IMR-90 (cell line): ENCODE results near the gene MED12L. TPM values are rescaled to one million over a fixed set of nuclear protein-coding genes. Genes with fewer than 3 reads are reported as not detected.
A peak's percentile ranks its signal among the peaks of the same experiment; 100 is the strongest.

Experiments used
- ATAC-seq: fragments of 200-7000 bp; cut with Tn5 transposase; 2 replicates; pipeline ENCODE4 v1.9.1; 2020; ENCODE audit warnings: low read depth, mild to moderate bottlenecking, moderate library complexity
- BruUV-seq: library from RNA; stranded (reverse); fragments of 400-500 nt; replicated peaks from 2 replicates; lab custom pipeline; 2021; lab: Mats Ljungman, UMichigan
- CTCF ChIA-PET: fragments of 300-600 bp; formaldehyde crosslinking; extraction: SDS; loops from one replicate; lab custom pipeline; 2021; ENCODE audit warnings: antibody characterized with exemption; lab: Yijun Ruan, JAX
- POLR2A ChIA-PET: fragments of 300-600 bp; sonication (Branson Sonifier 250); formaldehyde crosslinking; loops from one replicate; lab custom pipeline; 2022; ENCODE audit warnings: antibody characterized with exemption; ENCODE audit not compliant: unreplicated experiment; lab: Charles Lee
- DNase-seq: peaks from one replicate; pipeline ENCODE4 v3.0.0; 2013
- H2AFZ ChIP-seq: replicated peaks from 2 replicates; pipeline ENCODE3; 2013; ENCODE audit warnings: low read length, mild to moderate bottlenecking; ENCODE audit not compliant: poor library complexity
- H2AK5ac ChIP-seq: 2 replicates; pipeline ENCODE4 v1.6.1; 2013; ENCODE audit warnings: low read depth, low read length, inconsistent platforms
- H2AK9ac ChIP-seq: replicated peaks from 2 replicates; pipeline ENCODE3; 2013; ENCODE audit warnings: mild to moderate bottlenecking, low read depth, low read length, moderate library complexity; ENCODE audit not compliant: poor library complexity
- H2BK120ac ChIP-seq: 2 replicates; pipeline ENCODE4 v1.6.1; 2013; ENCODE audit warnings: low read depth, low read length, inconsistent platforms
- H2BK15ac ChIP-seq: 3 replicates; pipeline ENCODE4 v1.6.1; 2013; ENCODE audit warnings: low read depth, low read length, inconsistent platforms
- H2BK20ac ChIP-seq: 2 replicates; pipeline ENCODE4 v1.6.1; 2013; ENCODE audit warnings: low read depth, mild to moderate bottlenecking, inconsistent platforms, low read length, moderate library complexity
- H2BK5ac ChIP-seq: 2 replicates; pipeline ENCODE4 v1.6.1; 2013; ENCODE audit warnings: mild to moderate bottlenecking, low read depth, low read length, inconsistent platforms; ENCODE audit not compliant: poor library complexity, severe bottlenecking
- H3K14ac ChIP-seq: replicated peaks from 2 replicates; pipeline ENCODE4 v1.6.1; 2013; ENCODE audit warnings: low read depth, low read length, inconsistent platforms
- H3K18ac ChIP-seq: 2 replicates; pipeline ENCODE4 v1.6.1; 2013; ENCODE audit warnings: low read depth, low read length, control low read depth
- H3K23ac ChIP-seq: 2 replicates; pipeline ENCODE4 v1.6.1; 2013; ENCODE audit warnings: low read depth, low read length, inconsistent platforms
- H3K27ac ChIP-seq: 2 replicates; pipeline ENCODE4 v1.5.1; 2013; ENCODE audit warnings: mild to moderate bottlenecking, control low read depth, low read length; ENCODE audit not compliant: insufficient read depth
- H3K27me3 ChIP-seq: 2 replicates; pipeline ENCODE4 v1.6.1; 2013; ENCODE audit warnings: low read length; ENCODE audit not compliant: control insufficient read depth, insufficient read depth
- H3K36me3 ChIP-seq: 2 replicates; pipeline ENCODE4 v1.6.1; 2013; ENCODE audit warnings: low read length, mixed read lengths; ENCODE audit not compliant: control insufficient read depth, insufficient read depth
- H3K4ac ChIP-seq: 2 replicates; pipeline ENCODE4 v1.6.1; 2013; ENCODE audit warnings: low read depth, low read length, inconsistent platforms
- H3K4me1 ChIP-seq: 2 replicates; pipeline ENCODE4 v1.6.1; 2013; ENCODE audit warnings: low read length, mixed read lengths; ENCODE audit not compliant: control insufficient read depth, insufficient read depth
- H3K4me2 ChIP-seq: 2 replicates; pipeline ENCODE4 v1.6.1; 2013; ENCODE audit warnings: low read depth, mild to moderate bottlenecking, control low read depth, low read length, moderate library complexity
- H3K4me3 ChIP-seq: 2 replicates; pipeline ENCODE4 v1.5.1; 2013; ENCODE audit warnings: low read depth, mild to moderate bottlenecking, control low read depth, low read length, moderate library complexity; ENCODE audit not compliant: insufficient read depth
- H3K56ac ChIP-seq: 2 replicates; pipeline ENCODE4 v1.6.1; 2013; ENCODE audit warnings: low read length, inconsistent platforms; ENCODE audit not compliant: insufficient read depth; ENCODE audit errors: extremely low read depth
- H3K79me1 ChIP-seq, 2 experiments: 2 replicates each; pipeline ENCODE4 v1.6.1; 2013; ENCODE audit warnings: low read length in 2 of 2, inconsistent platforms in 1 of 2, low read depth in 1 of 2
- H3K9ac ChIP-seq: 2 replicates; pipeline ENCODE4 v1.6.1; 2013; ENCODE audit warnings: low read depth, low read length, control low read depth
- H3K9me1 ChIP-seq: 2 replicates; pipeline ENCODE4 v1.6.1; 2013; ENCODE audit warnings: low read length, inconsistent platforms; ENCODE audit not compliant: insufficient read depth
- H3K9me3 ChIP-seq: 2 replicates; pipeline ENCODE4 v1.6.1; 2013; ENCODE audit warnings: low read length; ENCODE audit not compliant: control insufficient read depth, insufficient read depth
- H4K20me1 ChIP-seq: 2 replicates; pipeline ENCODE4 v1.6.1; 2013; ENCODE audit warnings: low read length, inconsistent platforms; ENCODE audit not compliant: insufficient read depth
- H4K5ac ChIP-seq: 2 replicates; pipeline ENCODE4 v1.6.1; 2013; ENCODE audit warnings: mild to moderate bottlenecking, low read depth, low read length, control low read depth
- H4K8ac ChIP-seq, 2 experiments: 2 replicates each; pipeline ENCODE4 v1.6.1; 2013; ENCODE audit warnings: low read depth in 2 of 2, low read length in 2 of 2, control low read depth in 1 of 2, inconsistent platforms in 1 of 2
- H4K91ac ChIP-seq: 2 replicates; pipeline ENCODE4 v1.6.1; 2013; ENCODE audit warnings: low read depth, low read length, inconsistent platforms; ENCODE audit not compliant: insufficient read depth
- BHLHE40 ChIP-seq: fragments of 150-350 bp; IDR thresholded peaks from 2 replicates; pipeline ENCODE4 v1.6.1; 2016; ENCODE audit warnings: mild to moderate bottlenecking, low read depth, low read length
- CEBPB ChIP-seq: IDR thresholded peaks from 2 replicates; pipeline ENCODE4 v1.6.1; 2012; ENCODE audit warnings: low read depth, low read length, improper control_type of control experiment
- CHD1 ChIP-seq: IDR thresholded peaks from 2 replicates; pipeline ENCODE4 v1.6.1; 2012; ENCODE audit warnings: low read depth, low read length, improper control_type of control experiment
- FOS ChIP-seq: fragments of 150-350 bp; IDR thresholded peaks from 2 replicates; pipeline ENCODE4 v1.6.1; 2016; ENCODE audit warnings: low read depth, low read length
- MAFK ChIP-seq: IDR thresholded peaks from 2 replicates; pipeline ENCODE4 v1.6.1; 2012; ENCODE audit warnings: low read depth, low read length, improper control_type of control experiment
- NFE2L2 ChIP-seq: fragments of 150-350 bp; IDR thresholded peaks from 2 replicates; pipeline ENCODE4 v1.6.1; 2016; ENCODE audit warnings: low read depth, mild to moderate bottlenecking, low read length
- RCOR1 ChIP-seq: IDR thresholded peaks from 2 replicates; pipeline ENCODE4 v1.6.1; 2012; ENCODE audit warnings: mild to moderate bottlenecking, low read length, improper control_type of control experiment; ENCODE audit not compliant: insufficient replicate concordance
- RFX5 ChIP-seq: IDR thresholded peaks from 2 replicates; pipeline ENCODE4 v1.8.0; 2012; ENCODE audit warnings: low read depth, mild to moderate bottlenecking, low read length, moderate library complexity
- WGBS, 2 experiments: methylation state at CpG; one replicate each; pipeline versions ENCODE4 v1.1.5 to v1.1.7; 2013; ENCODE audit warnings: missing lambda C conversion rate in 2 of 2; ENCODE audit not compliant: insufficient read length in 1 of 2; ENCODE audit errors: extremely low coverage in 2 of 2; 5-methylcytosine and 5-hydroxymethylcytosine counted together
- dilution Hi-C: fragments of 300-500 bp; cut with HindIII; formaldehyde crosslinking; loops from one replicate; pipeline ENCODE4 v1.14.3; 2018; ENCODE audit warnings: low sequenced_read_pairs; ENCODE audit not compliant: unreplicated experiment
- in situ Hi-C: fragments of 300-500 bp; cut with MboI; formaldehyde crosslinking; loops from 3 replicates; pipeline ENCODE4 v1.14.3; 2019; ENCODE audit warnings: low sequenced_read_pairs, inconsistent platforms, mixed read lengths
- intact Hi-C: fragments of 100-400 bp; cut with micrococcal nuclease; formaldehyde crosslinking; loops from 2 replicates; pipeline ENCODE4 v1.10.0; 2022
- polyA plus RNA-seq, 3 experiments: library from polyadenylated mRNA; depleted of rRNA; stranded (reverse); fragments of >200 nt; gene quantifications; 2 replicates each; pipeline ENCODE4 v1.2.3, GENCODE V29; 2012; ENCODE audit warnings: low replicate concordance in 1 of 3
- total RNA-seq: library from RNA; depleted of rRNA; stranded (reverse); fragments of >200 nt; gene quantifications from 2 replicates; pipeline ENCODE4 v1.2.3, GENCODE V29; 2012
- TF ChIP-seq, protein P1 (sequence below): fragments of 150-350 bp; IDR thresholded peaks from 2 replicates; pipeline ENCODE4 v1.6.1; 2017; ENCODE audit warnings: mild to moderate bottlenecking, antibody characterized with exemption, low read length, low read depth

The MED12L gene
- total and polyA plus RNA-seq, 2 of the 4 experiments (the other 2 are of a cell fraction) = 0.05 to 0.18 TPM

DNA sequence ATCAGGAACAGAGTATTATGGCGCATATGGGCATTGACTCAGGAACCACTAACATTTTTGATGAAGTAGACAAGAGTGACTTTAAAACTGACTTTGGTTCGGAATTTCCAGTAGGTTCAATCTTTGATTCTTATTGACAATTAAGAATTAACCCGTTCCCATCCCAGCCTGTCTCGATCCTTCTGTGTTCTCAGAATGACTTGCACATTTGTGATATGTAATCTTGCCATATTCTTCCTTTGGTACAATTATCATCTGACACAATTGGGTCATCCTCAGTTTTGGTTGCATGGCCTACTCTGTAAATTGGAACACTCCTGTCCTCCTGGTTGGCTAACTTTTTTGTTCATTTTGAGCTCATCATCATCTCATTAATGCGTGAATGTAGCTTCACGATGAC, 107.1 kb downstream of the MED12L start:
- Histone ChIP-seq H2AK9ac (no peak overlapping the region), H2AFZ (no peak overlapping the region), H3K18ac (no peak overlapping the region), H2AK5ac (no peak overlapping the region), H4K5ac (no peak overlapping the region), H3K4me1 (no peaks in the 10 kb centered on the region), H3K9ac (no peak overlapping the region), H2BK120ac (no peak overlapping the region), H2BK5ac (no peak overlapping the region), H3K4me3 (no peak overlapping the region), H3K14ac (no peak overlapping the region), H3K36me3 (no peaks in the 10 kb centered on the region), H3K9me3 (no peaks in the 10 kb centered on the region), H3K56ac (no peak overlapping the region), H4K20me1 (no peaks in the 10 kb centered on the region), H2BK15ac (no peak overlapping the region), H2BK20ac (no peak overlapping the region), H3K27me3 (no peaks in the 10 kb centered on the region), H3K9me1 (no peaks in the 10 kb centered on the region), H3K23ac (no peak overlapping the region), H4K91ac (no peak overlapping the region), H3K27ac (no peak overlapping the region), H4K8ac (no peak overlapping the region), H3K79me1 (no peaks in the 10 kb centered on the region), H3K4me2 (no peak overlapping the region), H3K4ac (no peak overlapping the region)
- in situ Hi-C loops = no loop called here
- WGBS, 2 experiments = no CpG with 5 or more reads among the region's 6 CpGs
- intact Hi-C loops = no loop called here
- POLR2A ChIA-PET = no interaction called here
- no TSS peak for BruUV-seq
- dilution Hi-C loops = no loop called here
- no peak for DNase-seq
- ATAC-seq = no peak
- CTCF ChIA-PET = no interaction called here
- TF ChIP-seq CHD1 (no peak), MAFK (no peak), RCOR1 (no peak), FOS (no peak), CEBPB (no peak), RFX5 (no peak), BHLHE40 (no peak), NFE2L2 (peak; percentile 59; the same call in 1 of the 2 replicates)
- TF ChIP-seq, protein P1, sequence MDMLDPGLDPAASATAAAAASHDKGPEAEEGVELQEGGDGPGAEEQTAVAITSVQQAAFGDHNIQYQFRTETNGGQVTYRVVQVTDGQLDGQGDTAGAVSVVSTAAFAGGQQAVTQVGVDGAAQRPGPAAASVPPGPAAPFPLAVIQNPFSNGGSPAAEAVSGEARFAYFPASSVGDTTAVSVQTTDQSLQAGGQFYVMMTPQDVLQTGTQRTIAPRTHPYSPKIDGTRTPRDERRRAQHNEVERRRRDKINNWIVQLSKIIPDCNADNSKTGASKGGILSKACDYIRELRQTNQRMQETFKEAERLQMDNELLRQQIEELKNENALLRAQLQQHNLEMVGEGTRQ = no peak
